Subcutaneous abdominal adipose tissue (tissue), 5 donors: Measurements from ENCODE around the gene AKT2.

Experiments
- H3K27ac ChIP-seq: one replicate; pipeline ENCODE4 v1.7.0; 2013; ENCODE audit warnings: low read depth, mild to moderate bottlenecking, inconsistent platforms, low read length, moderate library complexity
- H3K27me3 ChIP-seq, 5 donors: one replicate each; pipeline ENCODE4 v1.7.0; 2013; ENCODE audit warnings: low read length in 5 of 5, inconsistent platforms in 1 of 5; ENCODE audit not compliant: control insufficient read depth in 5 of 5, insufficient read depth in 4 of 5
- H3K36me3 ChIP-seq, 5 donors: one replicate each; pipeline ENCODE4 v1.7.0; 2013; ENCODE audit warnings: low read length in 5 of 5; ENCODE audit not compliant: control insufficient read depth in 5 of 5, insufficient read depth in 5 of 5
- H3K4me1 ChIP-seq, 5 donors: one replicate each; pipeline ENCODE4 v1.7.0; 2013; ENCODE audit warnings: low read length in 5 of 5, mild to moderate bottlenecking in 3 of 5, moderate library complexity in 1 of 5; ENCODE audit not compliant: control insufficient read depth in 5 of 5, insufficient read depth in 5 of 5
- H3K4me3 ChIP-seq, 5 donors: one replicate each; pipeline ENCODE4 v1.7.0; 2013; ENCODE audit warnings: low read length in 5 of 5, low read depth in 1 of 5
- H3K9ac ChIP-seq, 5 donors: one replicate each; pipeline ENCODE4 v1.7.0; 2013; ENCODE audit warnings: low read length in 5 of 5, mild to moderate bottlenecking in 4 of 5, moderate library complexity in 3 of 5
- H3K9me3 ChIP-seq, 5 donors: one replicate each; pipeline ENCODE4 v1.7.0; 2013; ENCODE audit warnings: low read length in 5 of 5; ENCODE audit not compliant: control insufficient read depth in 5 of 5
- donor health status: healthy.
- donor health status: healthy.
- donor health status: healthy.
- donor health status: healthy.
- donor health status: healthy.

AKT2 gene

DNA sequence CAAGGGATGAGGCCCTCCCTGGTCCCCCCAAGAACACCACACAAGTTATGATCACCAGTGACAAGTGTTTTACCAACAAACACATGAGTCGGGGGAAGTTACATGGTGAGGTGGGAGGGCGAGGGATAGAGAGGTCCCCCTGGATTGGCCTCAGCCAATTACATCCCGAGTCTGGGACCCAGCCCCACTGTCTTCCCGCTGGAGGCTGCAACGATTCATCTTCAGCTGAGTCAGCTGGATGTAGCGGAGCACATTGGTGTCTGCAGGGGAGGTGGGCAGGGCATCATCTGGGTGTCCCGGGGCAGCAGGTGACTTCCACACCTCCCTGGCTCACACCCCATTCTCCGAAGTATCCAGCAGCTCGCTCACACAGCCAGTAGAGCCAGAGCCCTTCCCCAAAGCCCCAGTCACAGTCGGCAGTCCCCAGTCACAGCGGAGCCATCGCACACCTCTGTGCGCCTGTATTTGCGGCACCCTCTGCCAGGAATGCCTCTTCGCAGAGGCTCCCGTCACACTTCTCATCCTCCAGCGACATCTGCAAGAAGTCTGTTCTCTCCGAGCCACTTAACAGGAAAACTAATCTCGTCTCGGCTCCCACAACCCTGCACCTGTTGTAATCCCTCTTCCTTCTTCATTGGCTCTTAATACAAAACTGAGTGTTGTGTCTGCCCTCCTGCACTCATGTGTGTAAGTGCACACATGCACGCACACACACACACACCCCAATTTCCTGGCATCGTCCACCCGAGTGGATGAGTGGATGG lies 69.0 kb downstream of the AKT2 start:
- Histone ChIP-seq H3K9ac (no peak overlapping the region), H3K27ac (no peak overlapping the region), H3K36me3 (peaks cover 0 to 23% (median 15%) of the 10 kb centered on the region in 5 donors), H3K4me1 (peaks cover 0 to 13% (median 6%) of the 10 kb centered on the region in 5 donors), H3K27me3 (peaks cover 17 to 33% (median 24%) of the 10 kb centered on the region in 5 donors), H3K4me3 (no peak overlapping the region), H3K9me3 (no peaks in the 10 kb centered on the region)

DNA sequence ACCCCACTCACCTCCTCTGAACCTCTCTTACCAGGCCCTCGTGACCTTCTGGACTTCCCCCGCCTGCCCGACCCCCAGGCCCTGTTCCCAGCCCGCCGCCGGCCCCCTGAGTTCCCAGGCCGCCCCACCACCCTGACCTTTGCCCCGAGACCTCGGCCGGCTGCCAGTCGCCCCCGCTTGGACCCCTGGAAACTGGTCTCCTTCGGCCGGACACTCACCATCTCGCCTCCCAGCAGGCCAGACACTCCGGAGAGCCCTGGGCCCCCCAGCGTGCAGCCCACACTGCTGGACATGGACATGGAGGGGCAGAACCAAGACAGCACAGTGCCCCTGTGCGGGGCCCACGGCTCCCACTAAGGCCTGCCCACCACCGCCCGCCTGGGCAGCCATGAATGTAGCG lies 70.2 kb downstream of the AKT2 start:
- Histone ChIP-seq H3K36me3 (peaks cover 0 to 33% (median 22%) of the 10 kb centered on the region in 5 donors), H3K4me1 (peaks cover 0 to 13% (median 6%) of the 10 kb centered on the region in 5 donors), H3K9me3 (no peaks in the 10 kb centered on the region), H3K4me3 (no peak overlapping the region), H3K27me3 (peaks cover 17 to 32% (median 24%) of the 10 kb centered on the region in 5 donors), H3K9ac (no peak overlapping the region), H3K27ac (no peak overlapping the region)

DNA sequence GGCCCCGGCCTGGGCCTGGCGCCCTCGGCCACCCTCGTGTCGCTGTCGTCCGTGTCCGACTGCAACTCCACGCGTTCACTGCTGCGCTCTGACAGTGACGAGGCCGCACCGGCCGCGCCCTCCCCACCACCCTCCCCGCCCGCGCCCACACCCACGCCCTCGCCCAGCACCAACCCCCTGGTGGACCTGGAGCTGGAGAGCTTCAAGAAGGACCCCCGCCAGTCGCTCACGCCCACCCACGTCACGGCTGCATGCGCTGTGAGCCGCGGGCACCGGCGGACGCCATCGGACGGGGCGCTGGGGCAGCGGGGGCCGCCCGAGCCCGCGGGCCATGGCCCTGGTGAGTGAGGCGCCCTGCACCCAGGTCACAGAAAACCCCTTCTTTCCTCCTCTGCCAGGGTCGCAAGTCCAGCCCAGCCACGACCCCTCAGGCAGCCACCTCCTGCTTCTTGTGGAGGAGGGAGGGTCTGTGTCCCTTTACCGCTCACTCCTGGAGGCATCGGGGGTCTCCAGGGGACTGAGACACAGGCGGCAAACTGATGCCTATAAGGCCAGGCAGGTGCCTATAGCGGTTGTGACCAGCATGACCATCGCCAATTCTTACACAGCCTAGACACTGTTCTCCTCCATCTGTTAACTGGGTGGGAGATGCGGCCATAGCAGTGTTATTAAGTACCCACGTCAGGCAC lies 71.1 kb downstream of the AKT2 start:
- Histone ChIP-seq H3K36me3 (peaks cover 0 to 43% (median 27%) of the 10 kb centered on the region in 5 donors), H3K27ac (no peak overlapping the region), H3K4me1 (peaks cover 0 to 13% (median 6%) of the 10 kb centered on the region in 5 donors), H3K4me3 (no peak overlapping the region), H3K9me3 (no peaks in the 10 kb centered on the region), H3K27me3 (peaks cover 17 to 25% (median 21%) of the 10 kb centered on the region in 5 donors), H3K9ac (no peak overlapping the region)

DNA sequence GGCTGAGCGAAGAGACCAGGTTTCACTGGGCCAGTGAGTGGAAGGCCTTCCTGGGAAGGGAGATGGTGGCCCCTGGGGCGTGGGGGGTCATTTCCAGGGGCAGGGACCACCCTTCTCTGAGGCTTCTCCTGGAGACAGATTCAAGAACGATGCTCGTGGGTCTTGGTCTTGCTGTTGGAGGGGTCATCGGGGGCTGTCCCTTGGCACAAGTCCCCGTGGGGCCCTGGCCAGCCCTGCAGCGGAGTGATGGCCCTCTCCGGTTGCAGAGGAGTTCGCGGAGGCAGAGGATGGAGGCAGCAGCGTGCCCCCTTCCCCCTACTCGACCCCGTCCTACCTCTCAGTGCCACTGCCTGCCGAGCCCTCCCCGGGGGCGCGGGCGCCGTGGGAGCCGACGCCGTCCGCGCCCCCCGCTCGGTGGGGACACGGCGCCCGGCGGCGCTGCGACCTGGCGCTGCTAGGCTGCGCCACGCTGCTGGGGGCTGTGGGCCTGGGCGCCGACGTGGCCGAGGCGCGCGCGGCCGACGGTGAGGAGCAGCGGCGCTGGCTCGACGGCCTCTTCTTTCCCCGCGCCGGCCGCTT lies 71.8 kb downstream of the AKT2 start:
- H3K4me1 ChIP-seq: peaks cover 0 to 13% (median 6%) of the 10 kb centered on the region in 5 donors
- no peaks in the 10 kb centered on the region for H3K9me3 ChIP-seq
- H3K9ac ChIP-seq: no peak overlapping the region
- no peak overlapping the region for H3K4me3 ChIP-seq
- H3K27me3 ChIP-seq: peaks cover 17 to 21% (median 19%) of the 10 kb centered on the region in 5 donors
- no peak overlapping the region for H3K27ac ChIP-seq
- H3K36me3 ChIP-seq: peaks cover 0 to 48% (median 32%) of the 10 kb centered on the region in 5 donors

DNA sequence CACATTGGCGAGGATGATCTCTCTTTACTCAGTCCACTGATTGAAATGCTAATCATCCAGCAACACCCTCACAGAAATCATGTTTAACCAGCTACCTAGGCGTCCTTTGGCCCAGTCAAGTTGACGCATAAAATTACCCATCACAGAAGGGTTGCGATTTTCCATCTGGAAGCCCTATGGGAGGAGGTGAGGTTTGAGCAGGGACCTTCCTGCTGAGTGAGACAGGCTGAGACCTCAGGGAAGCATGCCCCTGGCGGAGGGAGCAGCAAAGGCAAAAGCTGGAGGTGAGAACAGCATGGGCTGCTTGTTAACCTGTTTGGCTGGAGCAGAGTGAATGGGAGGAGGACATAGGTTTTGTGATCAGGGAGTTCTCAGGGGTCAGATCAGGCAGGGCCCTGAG lies 74.3 kb downstream of the AKT2 start:
- Histone ChIP-seq H3K9me3 (no peaks in the 10 kb centered on the region), H3K27ac (no peak overlapping the region), H3K9ac (no peak overlapping the region), H3K36me3 (peaks cover 0 to 60% (median 37%) of the 10 kb centered on the region in 5 donors), H3K27me3 (peaks cover 0 to 2% (median under 1%) of the 10 kb centered on the region in 5 donors), H3K4me3 (no peak overlapping the region), H3K4me1 (no peaks in the 10 kb centered on the region)

DNA sequence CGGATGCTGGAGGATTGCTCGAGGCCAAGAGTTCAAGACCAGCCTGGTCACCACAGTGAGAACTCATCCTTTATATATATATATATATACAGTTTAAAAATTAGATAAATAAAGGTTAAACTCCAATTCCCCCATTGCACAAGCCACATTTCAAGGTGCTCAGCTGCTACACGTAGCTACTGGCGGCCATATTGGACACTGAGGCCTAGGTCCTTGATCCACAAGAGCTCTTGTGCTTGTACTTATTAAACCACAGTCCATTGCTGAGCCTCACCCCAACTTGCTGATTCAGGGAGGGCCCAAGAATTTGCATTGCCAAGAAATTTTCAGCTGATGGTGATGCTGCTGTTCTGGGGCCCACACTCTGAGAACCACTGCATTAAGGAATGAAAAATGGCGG lies 76.5 kb downstream of the AKT2 start:
- Histone ChIP-seq H3K9me3 (peaks cover 0 to 3% (median 0%) of the 10 kb centered on the region in 5 donors), H3K4me3 (no peak overlapping the region), H3K27ac (no peak overlapping the region), H3K4me1 (no peaks in the 10 kb centered on the region), H3K36me3 (peaks cover 2 to 77% (median 56%) of the 10 kb centered on the region in 5 donors), H3K9ac (no peak overlapping the region), H3K27me3 (no peaks in the 10 kb centered on the region)

DNA sequence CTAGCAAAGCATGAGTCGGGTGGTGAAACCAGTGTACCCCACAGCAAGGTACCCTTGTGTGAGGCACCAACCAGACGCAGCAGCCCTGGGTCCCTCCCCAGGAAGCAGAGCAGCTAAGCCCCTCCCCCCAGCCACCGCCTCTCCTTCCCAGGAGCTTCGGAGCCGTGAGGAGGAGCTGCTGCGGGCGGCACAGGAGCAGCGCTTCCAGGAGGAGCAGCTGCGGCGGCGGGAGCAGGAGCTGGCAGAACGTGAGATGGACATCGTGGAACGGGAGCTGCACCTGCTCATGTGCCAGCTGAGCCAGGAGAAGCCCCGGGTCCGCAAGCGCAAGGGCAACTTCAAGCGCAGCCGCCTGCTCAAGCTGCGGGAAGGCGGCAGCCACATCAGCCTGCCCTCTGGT lies 79.4 kb downstream of the AKT2 start:
- Histone ChIP-seq H3K9me3 (peaks cover 0 to 3% (median 0%) of the 10 kb centered on the region in 5 donors), H3K4me3 (no peak overlapping the region), H3K36me3 (peaks cover 2 to 71% (median 47%) of the 10 kb centered on the region in 5 donors), H3K27me3 (no peaks in the 10 kb centered on the region), H3K4me1 (no peaks in the 10 kb centered on the region), H3K27ac (no peak overlapping the region), H3K9ac (no peak overlapping the region)

DNA sequence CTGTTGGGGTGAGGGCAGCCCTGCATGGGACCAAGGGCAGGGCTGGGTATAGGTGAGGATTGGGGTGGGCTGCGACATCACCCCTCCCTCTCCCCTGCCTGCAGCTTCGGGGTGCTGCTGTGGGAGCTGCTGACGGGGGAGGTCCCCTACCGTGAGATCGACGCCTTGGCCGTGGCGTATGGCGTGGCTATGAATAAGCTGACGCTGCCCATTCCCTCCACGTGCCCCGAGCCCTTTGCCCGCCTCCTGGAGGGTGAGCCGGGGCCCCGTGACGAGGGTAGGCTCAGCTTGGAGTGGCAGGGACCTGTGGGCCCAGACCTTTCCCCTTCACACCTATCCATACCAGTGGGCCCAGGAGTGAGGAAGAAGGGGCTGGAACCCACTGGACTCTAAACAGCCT lies 80.8 kb downstream of the AKT2 start:
- H3K36me3 ChIP-seq: peaks cover 2 to 58% (median 36%) of the 10 kb centered on the region in 5 donors
- H3K4me3 ChIP-seq: no peak overlapping the region
- no peak overlapping the region for H3K27ac ChIP-seq
- H3K27me3 ChIP-seq: no peaks in the 10 kb centered on the region
- peaks cover 0 to 3% (median 0%) of the 10 kb centered on the region in 5 donors for H3K9me3 ChIP-seq
- no peak overlapping the region for H3K9ac ChIP-seq
- no peaks in the 10 kb centered on the region for H3K4me1 ChIP-seq

DNA sequence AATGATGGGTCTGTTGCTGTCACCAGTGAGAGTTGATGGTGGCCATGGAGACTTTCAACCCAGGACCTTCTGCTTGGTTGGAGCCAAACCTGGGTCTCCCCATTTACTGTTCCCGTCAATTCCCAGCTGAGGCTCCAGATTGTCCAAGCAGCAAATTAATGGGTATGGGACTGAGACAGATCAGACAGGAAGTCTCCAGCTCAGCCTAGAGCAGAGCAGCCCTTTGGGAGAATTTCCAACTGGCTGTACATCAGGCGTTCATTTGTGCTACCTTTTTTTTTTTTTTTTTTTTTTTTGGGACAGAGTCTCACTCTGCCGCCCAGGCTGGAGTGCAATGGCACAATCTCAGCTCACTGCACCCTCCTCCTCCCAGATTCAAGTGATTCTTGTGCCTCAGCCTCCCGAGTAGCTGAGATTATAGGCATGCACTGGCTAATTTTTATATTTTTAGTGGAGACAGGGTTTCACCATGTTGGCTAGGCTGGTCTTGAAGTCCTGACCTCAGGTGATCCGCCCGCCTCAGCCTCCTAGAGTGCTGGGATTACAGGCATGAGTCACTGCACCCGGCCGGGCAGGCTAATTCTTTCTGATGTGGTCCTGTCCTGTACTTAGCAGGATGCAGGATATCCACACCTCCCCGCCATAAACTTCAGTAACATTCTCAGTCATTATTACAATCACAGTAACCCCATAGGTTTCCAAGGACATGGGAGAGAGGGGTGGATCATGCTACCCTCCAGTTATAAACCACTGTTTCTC lies 84.6 kb downstream of the AKT2 start:
- no peak overlapping the region for H3K9ac ChIP-seq

More for the DNA sequence above, 84.6 kb downstream of the AKT2 start:
- Histone ChIP-seq H3K27me3 (no peaks in the 10 kb centered on the region), H3K4me3 (no peak overlapping the region), H3K36me3 (peaks cover 2 to 44% (median 24%) of the 10 kb centered on the region in 5 donors), H3K4me1 (no peaks in the 10 kb centered on the region), H3K27ac (no peak overlapping the region), H3K9me3 (peaks cover 0 to 3% (median 0%) of the 10 kb centered on the region in 5 donors)
